Stomach (tissue), 9 donors: Measurements from ENCODE around the gene SUCLA2. TPM values are rescaled to one million over a fixed set of nuclear protein-coding genes. Genes with fewer than 3 reads are reported as not detected.

Experiments
- DNase-seq, 2 donors: peaks; one replicate each; pipeline versions ENCODE4 v3.0.0 to v3.0.0-alpha.2; 2013 to 2019
- H3K27ac ChIP-seq, 5 donors: fragments of 200-600 bp in 4 of 5; sonication (generic) in 4 of 5; one replicate each; pipeline ENCODE4 v1.5.1; 2013 to 2019; ENCODE audit warnings: mild to moderate bottlenecking in 1 of 5, moderate library complexity in 1 of 5
- H3K27me3 ChIP-seq, 3 donors: fragments of 200-600 bp; sonication (generic); one replicate each; pipeline ENCODE4 v1.5.1; 2017 to 2019; ENCODE audit warnings: mixed run types in 1 of 3
- H3K36me3 ChIP-seq, 4 donors: fragments of 200-600 bp; sonication (generic); 1 replicate in 3 of 4; 2 replicates in 1 of 4; pipeline ENCODE4 v1.5.1; 2016 to 2019
- H3K4me1 ChIP-seq, 4 donors: fragments of 200-600 bp; sonication (generic); one replicate each; pipeline ENCODE4 v1.5.1; 2016 to 2019
- H3K4me3 ChIP-seq, 4 donors: fragments of 200-600 bp; sonication (generic) in 3 of 4; one replicate each; pipeline ENCODE4 v1.5.1; 2016 to 2019; ENCODE audit warnings: mild to moderate bottlenecking in 1 of 4
- H3K9me3 ChIP-seq, 4 donors: fragments of 200-600 bp; sonication (generic); one replicate each; pipeline ENCODE4 v1.5.1; 2016 to 2019
- CTCF ChIP-seq, 7 experiments: fragments of 450-650 bp in 4 of 7; fragments of 200-600 bp in 3 of 7; sonication (generic) in 3 of 7; IDR thresholded peaks; one replicate each; pipeline ENCODE4 v1.5.1; 2016 to 2019; ENCODE audit warnings: antibody characterized with exemption in 7 of 7, control low read depth in 2 of 7, mild to moderate bottlenecking in 1 of 7
- EP300 ChIP-seq: sonication (generic); formaldehyde crosslinking; IDR thresholded peaks from one replicate; pipeline ENCODE4 v1.6.1; 2017; ENCODE audit warnings: antibody characterized with exemption
- POLR2A ChIP-seq, 4 donors: fragments of 450-650 bp; IDR thresholded peaks; one replicate each; pipeline ENCODE4 v1.6.1; 2016; ENCODE audit warnings: antibody characterized with exemption in 4 of 4, control low read depth in 2 of 4, mild to moderate bottlenecking in 1 of 4, moderate library complexity in 1 of 4
- POLR2AphosphoS5 ChIP-seq, 3 donors: sonication (generic); formaldehyde crosslinking; IDR thresholded peaks; one replicate each; pipeline ENCODE4 v1.6.1; 2016; ENCODE audit warnings: antibody characterized with exemption in 3 of 3
- WGBS, 5 donors: extraction: QIAGEN DNeasy Blood & Tissue Kit in 3 of 5; methylation state at CpG; one replicate each; pipeline versions ENCODE4 v1.1.5 to v1.1.7; 2013 to 2018; 5-methylcytosine and 5-hydroxymethylcytosine counted together
- intact Hi-C: fragments of 100-400 bp; cut with DNase I; formaldehyde crosslinking; loops from one replicate; pipeline ENCODE4 v1.15.1; 2023; ENCODE audit warnings: low total_unique reads
- polyA plus RNA-seq, 3 donors: library from polyadenylated mRNA; stranded (reverse); fragments of 200-250 nt; gene quantifications; one replicate each; pipeline ENCODE4 v1.2.3, GENCODE V29; 2013
- total RNA-seq, 5 donors: library from RNA; depleted of rRNA; stranded (reverse); fragments of >200 nt; gene quantifications; one replicate each; pipeline versions ENCODE4 v1.1.0 to v1.2.3, GENCODE V29; 2014 to 2016
- donor health status: healthy with polysubstance abuse.
- donor health status: Bipolar disorder and iron deficiency.
- donor health status: healthy.

Gene SUCLA2
- total and polyA plus RNA-seq, 8 donors = 8.1 to 77.3 (median 33.5) TPM

GRCh38 chr13:47893527-47893926, 107.5 kb downstream of the SUCLA2 start:
- Histone ChIP-seq H3K4me3 (no peak overlapping the region), H3K4me1 (no peaks in the 10 kb centered on the region), H3K27me3 (no peaks in the 10 kb centered on the region), H3K9me3 (no peaks in the 10 kb centered on the region), H3K27ac (no peak overlapping the region), H3K36me3 (peaks cover 0 to 7% (median 0%) of the 10 kb centered on the region in 4 donors)
- DNase-seq = no peak
- TF ChIP-seq EP300 (no peak), CTCF (IDR thresholded peaks at IDR 0.05) (no peak), POLR2A (IDR thresholded peaks at IDR 0.05) (no peak), POLR2AphosphoS5 (IDR thresholded peaks at IDR 0.05) (no peak)
- intact Hi-C loops = no loop called here
- 72 to 87% (median 73%) methylated on average over 1 of the region's 1 CpG for WGBS, 5 donors

Other genes with a start within 250 kb of the SUCLA2 start
- gene NUDT15, start 36.5 kb upstream of the SUCLA2 start, total RNA-seq = 10 to 100 TPM in 2 of 5 donors, 1 to 10 TPM in 1, under 1 TPM in 1, not detected in 1; 0.89 to 18.0 (median 13.4) TPM
- gene NUDT15, start 36.5 kb upstream of the SUCLA2 start, polyA plus RNA-seq = 10 to 100 TPM; 11.5 to 22.5 (median 20.2) TPM
- gene MED4, start 93.8 kb upstream of the SUCLA2 start, total RNA-seq = 10 to 100 TPM in 4 of 5 donors, 1 to 10 TPM in 1; 7.0 to 68.3 (median 25.9) TPM
- gene MED4, start 93.8 kb upstream of the SUCLA2 start, polyA plus RNA-seq = 10 to 100 TPM; 39.7 to 66.9 (median 51.1) TPM
- 100 to 1,000 TPM; 271 to 419 (median 293) TPM for gene ITM2B, start 231.9 kb upstream of the SUCLA2 start, total RNA-seq
- 100 to 1,000 TPM; 113 to 359 (median 141) TPM for gene ITM2B, start 231.9 kb upstream of the SUCLA2 start, polyA plus RNA-seq